Measurements from ENCODE around the gene KISS1.
A peak's percentile ranks its signal among the peaks of the same experiment; 100 is the strongest.

Gene KISS1

DNA sequence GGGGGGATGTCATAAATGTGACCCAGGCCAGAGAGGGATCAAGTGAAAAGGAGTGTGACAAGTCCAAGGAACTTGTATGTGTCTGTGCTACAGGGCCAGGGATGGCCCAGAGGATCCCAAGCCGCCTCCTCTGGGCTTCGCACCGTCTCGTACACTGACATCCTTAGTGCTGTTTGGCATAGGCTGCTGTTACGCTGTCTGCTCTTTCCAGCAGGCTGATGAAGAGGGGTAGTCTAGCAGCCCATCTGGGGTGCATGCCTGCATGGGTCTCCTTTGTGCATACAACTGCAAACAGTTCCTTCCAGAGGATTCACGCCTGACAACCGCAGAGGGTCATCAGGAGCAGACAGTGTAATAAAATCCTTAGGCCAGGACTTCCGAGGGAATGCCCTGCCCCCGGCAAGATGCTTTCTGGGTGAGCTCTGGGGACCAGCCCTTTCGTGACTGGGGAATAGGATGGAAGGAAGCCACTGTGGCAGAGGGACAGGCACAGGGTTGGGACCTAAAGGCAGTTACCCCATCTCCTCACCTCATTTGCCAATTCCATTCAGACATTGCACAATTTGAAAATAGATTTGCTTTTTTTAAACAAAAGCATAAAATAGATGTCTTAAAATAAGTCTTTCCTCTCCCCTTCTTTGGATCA is 23.8 kb upstream of the KISS1 start:
- no peak for TF ChIP-seq Cebpa-rat (IDR thresholded peaks at IDR 0.05)
- H3K4me3 ChIP-seq: no peak overlapping the region
- H4K20me1 ChIP-seq: no peaks in the 10 kb centered on the region
- H3K4me1 ChIP-seq: peaks cover 10% of the 10 kb centered on the region; the same call in 1 of the 2 replicates
- no peaks in the 10 kb centered on the region for H3K9me3 ChIP-seq
- H3K36me3 ChIP-seq: no peaks in the 10 kb centered on the region
- no peak overlapping the region for H3K4me2 ChIP-seq
- no peak overlapping the region for H3K27ac ChIP-seq
- H3K27me3 ChIP-seq: no peaks in the 10 kb centered on the region
- no peak overlapping the region for H3K9ac ChIP-seq

DNA sequence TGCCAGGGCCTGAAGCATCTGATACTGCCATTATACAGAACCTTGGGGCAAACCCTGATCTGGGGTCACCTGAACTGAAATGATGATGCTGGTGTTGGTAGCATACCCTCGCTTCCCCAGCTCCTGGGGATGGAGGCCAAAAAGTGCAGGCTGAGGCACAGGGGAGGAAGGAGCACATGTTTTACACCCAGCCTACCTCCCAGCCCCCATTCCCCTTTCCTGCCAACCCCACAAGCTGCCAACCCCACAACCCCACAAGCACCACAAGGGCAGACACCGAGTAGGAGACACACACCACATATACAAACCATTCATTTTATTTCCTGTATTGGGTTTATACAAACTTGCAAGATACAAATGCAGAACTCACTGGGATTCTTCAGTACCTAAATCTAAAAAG is 22.3 kb upstream of the KISS1 start:
- Histone ChIP-seq H3K27ac (no peak overlapping the region), H3K4me3 (no peak overlapping the region), H3K9me3 (no peaks in the 10 kb centered on the region), H3K9ac (no peak overlapping the region), H4K20me1 (no peaks in the 10 kb centered on the region), H3K27me3 (no peaks in the 10 kb centered on the region), H3K4me2 (no peak overlapping the region), H3K36me3 (no peaks in the 10 kb centered on the region), H3K4me1 (peaks cover 24% of the 10 kb centered on the region)
- no peak for TF ChIP-seq Cebpa-rat (IDR thresholded peaks at IDR 0.05)

DNA sequence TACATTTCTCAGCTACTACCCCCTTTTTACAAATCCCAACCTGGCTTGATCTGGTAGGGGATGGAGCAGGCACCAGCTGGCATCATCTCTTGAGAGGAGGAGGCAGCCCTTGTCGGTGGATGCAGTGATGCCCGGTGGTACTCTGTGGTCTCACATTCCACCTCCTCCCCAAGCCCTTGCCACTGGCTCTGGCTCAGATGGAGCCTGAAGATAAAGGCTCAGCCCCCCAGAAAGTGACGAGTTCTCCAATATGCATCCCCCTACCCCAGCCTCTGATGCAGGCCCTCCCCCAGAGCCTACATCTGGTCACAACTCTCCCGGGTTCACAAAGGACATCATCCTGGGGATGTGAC is 21.3 kb upstream of the KISS1 start:
- TF ChIP-seq Cebpa-rat (IDR thresholded peaks at IDR 0.05): no peak
- Histone ChIP-seq H3K27ac (no peak overlapping the region), H4K20me1 (no peaks in the 10 kb centered on the region), H3K4me2 (no peak overlapping the region), H3K27me3 (no peaks in the 10 kb centered on the region), H3K9ac (no peak overlapping the region), H3K36me3 (no peaks in the 10 kb centered on the region), H3K4me1 (peaks cover 32% of the 10 kb centered on the region), H3K9me3 (no peaks in the 10 kb centered on the region), H3K4me3 (no peak overlapping the region)

DNA sequence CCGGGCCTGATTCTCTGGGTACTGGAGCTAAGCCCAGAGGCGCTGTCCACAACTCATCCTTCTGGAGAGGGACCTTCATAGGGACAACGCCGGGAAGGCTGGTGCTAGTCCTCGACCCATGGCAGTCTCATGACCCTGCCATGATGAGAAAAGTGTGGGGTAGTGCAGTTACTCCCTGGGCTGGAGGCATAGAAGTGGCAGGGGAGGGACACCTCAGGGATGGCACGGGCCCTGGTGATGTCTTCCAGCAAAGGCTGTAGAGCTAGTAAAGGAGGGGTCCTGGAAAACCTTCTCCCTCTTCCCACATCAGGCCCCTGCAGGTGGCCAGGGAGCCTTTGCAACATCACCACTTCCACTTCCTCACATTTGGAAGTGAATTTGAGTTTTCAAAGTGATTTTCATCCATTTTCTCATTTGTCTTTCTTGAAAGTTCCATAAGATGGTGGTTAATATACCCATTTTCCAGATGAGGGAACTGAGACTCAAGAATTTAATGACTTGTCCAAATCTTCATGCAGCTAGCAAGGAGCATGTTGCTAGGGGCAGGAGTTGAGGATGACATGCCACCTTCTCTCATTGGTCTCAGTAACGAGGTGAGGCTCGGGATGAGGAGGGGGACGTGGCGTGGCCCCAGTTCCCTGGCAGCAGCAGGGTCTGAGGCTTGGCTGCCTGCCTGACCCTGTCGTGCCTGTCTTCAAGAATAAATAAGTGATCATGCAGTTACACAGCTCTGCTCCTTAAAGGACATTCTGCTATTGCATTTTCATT is 20.8 kb upstream of the KISS1 start:
- no peaks in the 10 kb centered on the region for H3K36me3 ChIP-seq
- no peak overlapping the region for H3K9ac ChIP-seq
- H3K4me1 ChIP-seq: peaks cover 32% of the 10 kb centered on the region
- no peaks in the 10 kb centered on the region for H3K27me3 ChIP-seq
- H4K20me1 ChIP-seq: no peaks in the 10 kb centered on the region
- no peak for TF ChIP-seq Cebpa-rat (IDR thresholded peaks at IDR 0.05)
- H3K9me3 ChIP-seq: no peaks in the 10 kb centered on the region
- no peak overlapping the region for H3K4me2 ChIP-seq
- H3K4me3 ChIP-seq: no peak overlapping the region
- no peak overlapping the region for H3K27ac ChIP-seq

DNA sequence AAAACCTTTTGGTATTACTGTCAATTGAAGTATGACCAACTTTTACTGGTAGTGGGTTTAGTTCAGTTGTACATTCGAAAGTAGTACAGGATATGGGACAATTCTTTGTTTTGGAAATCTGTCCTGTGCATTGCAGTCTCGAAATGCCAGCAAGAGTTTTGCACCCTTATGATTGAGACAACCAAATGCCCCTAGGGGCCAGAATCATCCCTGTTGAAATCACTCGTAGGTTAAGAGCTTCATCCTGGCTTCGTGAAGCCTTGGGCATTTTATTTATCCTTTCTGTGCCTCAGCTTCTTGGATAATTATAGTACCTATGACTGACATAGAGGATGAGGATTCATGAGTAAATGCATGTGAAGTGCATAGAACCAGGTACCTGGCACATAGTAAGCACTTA is 19.9 kb upstream of the KISS1 start:
- Histone ChIP-seq H3K4me1 (peaks cover 32% of the 10 kb centered on the region), H3K27me3 (no peaks in the 10 kb centered on the region), H3K4me3 (no peak overlapping the region), H3K4me2 (no peak overlapping the region), H4K20me1 (no peaks in the 10 kb centered on the region), H3K36me3 (no peaks in the 10 kb centered on the region), H3K9ac (no peak overlapping the region), H3K27ac (no peak overlapping the region), H3K9me3 (no peaks in the 10 kb centered on the region)
- TF ChIP-seq Cebpa-rat (IDR thresholded peaks at IDR 0.05): no peak

DNA sequence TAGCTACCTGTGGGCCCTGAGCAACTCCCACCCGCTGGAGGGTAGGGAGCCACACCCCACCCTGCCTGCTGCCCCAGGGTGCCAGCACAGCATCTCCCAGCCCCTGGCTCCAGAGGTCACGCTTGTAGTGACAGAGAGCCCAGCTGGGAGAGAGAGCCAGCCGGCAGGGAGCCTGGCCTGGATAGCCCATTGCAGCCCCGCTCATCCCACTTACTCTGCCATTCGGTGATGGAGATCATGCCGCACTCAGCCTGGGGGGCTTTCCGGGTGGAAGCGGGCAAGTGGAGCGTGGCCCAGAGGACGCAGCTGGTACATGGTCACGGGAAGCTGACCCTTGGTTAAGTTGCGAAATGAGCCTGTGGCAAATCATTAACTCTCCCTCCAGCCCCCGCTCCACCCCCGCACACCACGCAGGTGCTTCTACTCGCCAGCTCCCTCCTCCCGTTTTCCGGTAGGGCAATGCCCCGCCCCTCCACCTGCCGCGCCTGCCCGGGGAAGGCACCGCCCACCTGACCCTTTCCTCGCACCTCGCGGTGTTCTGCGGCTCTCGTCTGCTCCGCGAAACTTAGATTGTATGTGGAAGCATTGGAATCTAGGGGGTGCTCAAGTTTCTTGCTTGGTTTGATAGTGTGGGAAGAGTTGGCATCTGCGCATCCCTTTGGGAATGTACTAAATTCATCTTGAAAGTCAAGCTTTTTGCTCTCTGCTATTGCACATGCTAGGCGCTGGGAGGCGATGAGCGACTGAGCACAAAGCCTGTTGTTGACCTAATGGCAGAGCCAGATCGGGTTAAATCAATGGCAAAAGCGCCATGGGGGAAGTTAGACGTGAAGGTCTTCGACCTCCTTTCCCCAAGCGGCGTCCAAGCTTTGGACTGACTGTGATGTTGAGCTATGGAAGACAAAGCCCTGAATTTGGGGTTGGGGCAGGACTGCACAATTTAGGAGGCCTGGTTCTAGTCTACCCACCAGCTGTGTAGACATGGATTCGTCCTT is 17.7 kb upstream of the KISS1 start, which contains the start of gene GOLT1A:
Gene GOLT1A, minus strand, starts transcription at position 321 of the 995 bp plus-strand sequence. Its CDS starts 82 bp downstream, at position 239.
- no peaks in the 10 kb centered on the region for H3K36me3 ChIP-seq
- peak; percentile 72; the same call in 1 of the 2 replicates for TF ChIP-seq Cebpa-rat (IDR thresholded peaks at IDR 0.05)
- peak within 1 kb of the TSS; percentile 82 for H3K4me2 ChIP-seq
- peak within 1 kb of the TSS; percentile 24; the same call in 1 of the 2 replicates for H3K27ac ChIP-seq
- H4K20me1 ChIP-seq: no peaks in the 10 kb centered on the region
- H3K4me1 ChIP-seq: peaks cover 23% of the 10 kb centered on the region
- no peak within 1 kb of the TSS; the same call in 1 of the 2 replicates for H3K9ac ChIP-seq
- peak within 1 kb of the TSS; percentile 39 for H3K4me3 ChIP-seq
- H3K9me3 ChIP-seq: no peaks in the 10 kb centered on the region
- no peaks in the 10 kb centered on the region for H3K27me3 ChIP-seq

DNA sequence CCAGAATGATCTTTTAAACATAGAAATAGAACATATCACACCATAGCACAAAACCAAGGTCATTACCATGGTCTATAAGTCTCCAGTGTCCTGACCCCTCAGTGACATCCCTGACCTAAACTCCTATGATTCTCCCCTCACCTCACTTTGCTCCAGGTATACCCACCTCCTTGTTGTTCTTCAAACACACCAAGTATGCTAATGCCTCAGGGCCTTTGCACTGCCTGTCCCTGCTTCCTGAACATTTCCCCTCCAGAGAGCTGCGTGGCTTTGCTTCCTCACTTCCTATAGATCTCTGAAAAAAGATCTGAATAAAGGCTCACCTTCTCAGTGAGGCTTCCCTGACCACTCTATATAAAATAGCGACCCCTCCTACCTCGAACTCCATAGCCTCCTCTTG is 16.4 kb upstream of the KISS1 start:
- Histone ChIP-seq H3K4me3 (no peak overlapping the region), H3K9me3 (no peaks in the 10 kb centered on the region), H3K9ac (no peak overlapping the region), H4K20me1 (no peaks in the 10 kb centered on the region), H3K27ac (no peak overlapping the region), H3K4me1 (peaks cover 23% of the 10 kb centered on the region), H3K4me2 (no peak overlapping the region), H3K27me3 (no peaks in the 10 kb centered on the region), H3K36me3 (no peaks in the 10 kb centered on the region)
- no peak for TF ChIP-seq Cebpa-rat (IDR thresholded peaks at IDR 0.05)

DNA sequence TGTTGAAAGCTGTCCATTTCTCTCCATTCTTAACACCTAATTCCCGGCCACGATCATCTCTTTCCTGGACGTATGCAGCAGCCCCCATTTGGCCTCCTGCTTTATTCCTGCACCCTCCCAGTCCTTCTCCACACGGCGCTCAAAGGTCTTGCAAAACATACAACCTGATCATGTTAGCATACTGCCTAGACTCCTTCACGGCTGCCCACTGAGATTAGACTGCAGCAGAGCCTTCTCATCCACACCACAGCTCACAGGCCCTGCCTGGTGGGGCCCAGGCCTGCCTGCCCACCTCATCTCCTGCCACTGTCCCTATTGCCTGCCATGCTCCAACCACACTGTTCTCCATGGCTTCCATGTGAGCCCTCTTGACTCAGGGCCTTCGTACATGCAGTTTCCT is 14.8 kb upstream of the KISS1 start:
- H3K4me3 ChIP-seq: no peak overlapping the region
- H3K36me3 ChIP-seq: no peaks in the 10 kb centered on the region
- H4K20me1 ChIP-seq: no peaks in the 10 kb centered on the region
- H3K4me2 ChIP-seq: no peak overlapping the region
- no peak overlapping the region for H3K27ac ChIP-seq
- no peak overlapping the region for H3K9ac ChIP-seq
- H3K4me1 ChIP-seq: peaks cover 23% of the 10 kb centered on the region
- no peaks in the 10 kb centered on the region for H3K9me3 ChIP-seq
- no peaks in the 10 kb centered on the region for H3K27me3 ChIP-seq
- TF ChIP-seq Cebpa-rat (IDR thresholded peaks at IDR 0.05): no peak

DNA sequence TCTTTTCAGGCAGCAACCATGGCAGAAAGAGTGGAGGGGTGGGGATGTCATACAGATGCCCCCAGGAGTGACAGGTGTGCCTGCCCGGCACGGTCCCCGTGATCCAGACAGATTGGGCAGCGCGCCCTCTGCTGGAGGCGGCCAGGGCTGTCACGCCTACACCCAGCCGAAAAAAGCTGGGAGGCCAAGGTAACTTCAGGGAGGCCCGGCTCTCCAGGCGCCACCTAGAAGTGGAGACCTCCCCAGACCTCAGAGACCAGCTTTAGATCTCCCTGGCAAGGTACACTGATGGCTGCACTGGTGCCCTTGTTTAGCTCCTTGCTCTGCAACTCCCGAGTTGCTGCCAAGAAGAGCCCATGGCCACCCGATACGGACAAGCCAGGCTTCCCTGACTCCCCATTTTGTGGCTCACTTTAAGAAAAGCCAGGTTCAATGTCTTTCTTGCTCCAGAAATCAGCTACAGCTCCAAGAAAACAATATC is 10.9 kb upstream of the KISS1 start:
- TF ChIP-seq Cebpa-rat (IDR thresholded peaks at IDR 0.05): no peak
- Histone ChIP-seq H3K4me3 (no peak overlapping the region), H3K9ac (no peak overlapping the region), H3K9me3 (no peaks in the 10 kb centered on the region), H3K36me3 (no peaks in the 10 kb centered on the region), H4K20me1 (no peaks in the 10 kb centered on the region), H3K27ac (no peak overlapping the region), H3K27me3 (no peaks in the 10 kb centered on the region), H3K4me1 (no peaks in the 10 kb centered on the region; the same call in 1 of the 2 replicates), H3K4me2 (no peak overlapping the region)

Data from BLaER1 (cell line).